Gastrocnemius medialis (tissue), 4 donors: ENCODE measurements around the gene TRIO. TPM values are rescaled to one million over a fixed set of nuclear protein-coding genes. Genes with fewer than 3 reads are reported as not detected.

ENCODE experiments used
- ATAC-seq, 2 donors: fragments of 150-250 bp; one replicate each; pipeline ENCODE4 v1.9.1; 2016
- DNase-seq, 2 donors: peaks; one replicate each; pipeline ENCODE4 v3.0.0-alpha.2; 2019
- H3K27ac ChIP-seq, 4 donors: fragments of 200-600 bp; sonication (generic); 1 replicate in 1 of 4; 2 replicates in 3 of 4; pipeline ENCODE4 v1.5.1; 2016 to 2018; ENCODE audit warnings: mild to moderate bottlenecking in 2 of 4, moderate library complexity in 1 of 4
- H3K27me3 ChIP-seq, 3 donors: fragments of 200-600 bp; sonication (generic) in 2 of 3; 1 replicate in 1 of 3; 2 replicates in 2 of 3; pipeline versions ENCODE4 v1.5.1 to v1.6.0; 2016 to 2019; ENCODE audit warnings: mild to moderate bottlenecking in 1 of 3, moderate library complexity in 1 of 3
- H3K36me3 ChIP-seq, 2 donors: fragments of 200-600 bp; sonication (generic) in 1 of 2; one replicate each; pipeline ENCODE4 v1.5.1; 2017 to 2018
- H3K4me1 ChIP-seq, 2 donors: fragments of 200-600 bp; sonication (generic) in 1 of 2; one replicate each; pipeline ENCODE4 v1.5.1; 2016 to 2017; ENCODE audit warnings: mild to moderate bottlenecking in 2 of 2
- H3K4me3 ChIP-seq, 4 donors: fragments of 200-600 bp; sonication (generic) in 3 of 4; 1 replicate in 1 of 4; 2 replicates in 3 of 4; pipeline ENCODE4 v1.5.1; 2016 to 2019; ENCODE audit warnings: mild to moderate bottlenecking in 2 of 4
- H3K9me3 ChIP-seq, 3 donors: fragments of 200-600 bp; sonication (generic) in 2 of 3; 1 replicate in 1 of 3; 2 replicates in 2 of 3; pipeline ENCODE4 v1.5.1; 2016 to 2019
- CTCF ChIP-seq, 5 experiments: fragments of 450-650 bp in 3 of 5; fragments of 200-600 bp in 2 of 5; sonication (generic) in 2 of 5; IDR thresholded peaks in 4 of 5; conservative IDR thresholded peaks in 1 of 5; 1 replicate in 4 of 5; 2 replicates in 1 of 5; pipeline ENCODE4 v1.5.1; 2016 to 2019; ENCODE audit warnings: antibody characterized with exemption in 5 of 5, mild to moderate bottlenecking in 3 of 5, moderate library complexity in 3 of 5
- POLR2A ChIP-seq, 2 donors: fragments of 450-650 bp; IDR thresholded peaks; one replicate each; pipeline ENCODE4 v1.6.1; 2017; ENCODE audit warnings: antibody characterized with exemption in 2 of 2, mild to moderate bottlenecking in 2 of 2, moderate library complexity in 2 of 2
- in situ Hi-C, 4 donors: fragments of 200-750 bp; cut with MboI; loops; one replicate each; pipeline versions ENCODE4 v1.15.0 to v1.8.0; 2017; ENCODE audit warnings: low sequenced_read_pairs in 4 of 4
- intact Hi-C: fragments of 100-400 bp; cut with DNase I; formaldehyde crosslinking; loops from one replicate; pipeline ENCODE4 v1.15.1; 2023; ENCODE audit warnings: low total_unique reads
- total RNA-seq, 4 donors: library from RNA; depleted of rRNA; stranded (reverse); fragments of >200 nt; gene quantifications; one replicate each; pipeline versions ENCODE4 v1.1.0 to v1.2.3, GENCODE V29; 2016

The TRIO gene
- total RNA-seq, 4 donors from 2014 or later: 31.5 to 57.5 (median 50.4) TPM

GRCh38 chr5:14399054-14399692 is 256.0 kb downstream of the TRIO start:
- DNase-seq (no peak), ATAC-seq (peak; percentile 40 to 73)
- in situ Hi-C loops (loop anchor here in 1 of 4 donors (25.0 kb wide), 1 partner anchor 613 kb away; no protein-coding TSS in a partner anchor), intact Hi-C loops (loop anchor here (1.0 to 10.0 kb wide), 4 partner anchors 43 to 616 kb away; partner anchors contain the start of gene OTULINL)
- Histone ChIP-seq H3K4me3 (no peak overlapping the region), H3K9me3 (no peaks in the 10 kb centered on the region), H3K27me3 (no peaks in the 10 kb centered on the region), H3K36me3 (peaks cover 0 to 41% of the 10 kb centered on the region in 2 donors), H3K27ac (peak overlapping the region in 1 of 4 donors; percentile 26), H3K4me1 (peaks cover 0 to 11% of the 10 kb centered on the region in 2 donors)
- TF ChIP-seq CTCF (IDR thresholded peaks at IDR 0.05 in 4 of 5, conservative IDR thresholded peaks at IDR 0.05 in 1 of 5) (peak; percentile 39 to 72 (median 48)), POLR2A (IDR thresholded peaks at IDR 0.05) (no peak)

- Histone ChIP-seq H3K27ac (peak overlapping the region in 1 of 4 donors; percentile 3), H3K4me1 (peaks cover 0 to 11% of the 10 kb centered on the region in 2 donors), H3K9me3 (no peaks in the 10 kb centered on the region), H3K4me3 (no peak overlapping the region), H3K36me3 (peaks cover 0 to 32% of the 10 kb centered on the region in 2 donors), H3K27me3 (no peaks in the 10 kb centered on the region)
- peak; percentile 20 to 53 for ATAC-seq
- DNase-seq: no peak
- intact Hi-C loops: no loop called here
- in situ Hi-C loops: loop anchor here in 1 of 4 donors (10.0 kb wide), 1 partner anchor 55 kb away; no protein-coding TSS in a partner anchor
- no peak for TF ChIP-seq POLR2A (IDR thresholded peaks at IDR 0.05)
- TF ChIP-seq CTCF (IDR thresholded peaks at IDR 0.05 in 4 of 5, conservative IDR thresholded peaks at IDR 0.05 in 1 of 5): no peak
Measured at GRCh38 chr5:14400085-14400484, 256.9 kb downstream of the TRIO start.

DNA sequence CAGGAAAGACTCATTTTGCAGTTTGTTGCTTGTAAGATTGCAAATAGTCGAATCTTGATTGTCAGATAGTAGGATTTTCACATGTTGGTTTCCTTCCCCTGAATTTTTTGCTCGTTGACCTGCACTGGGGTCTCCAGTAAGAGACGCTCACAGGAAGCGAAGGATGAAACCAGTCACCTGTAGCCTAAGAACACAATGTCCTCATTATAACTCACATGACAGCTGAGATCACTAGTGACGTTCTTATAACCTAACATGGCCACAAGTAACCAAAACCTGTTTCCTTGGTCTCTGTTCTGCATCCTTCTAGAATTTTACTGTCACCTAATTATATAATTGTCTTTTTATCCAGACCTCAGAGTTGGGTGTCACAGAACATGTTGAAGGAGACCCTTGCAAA is 257.5 kb downstream of the TRIO start:
- Histone ChIP-seq H3K4me3 (no peak overlapping the region), H3K36me3 (peaks cover 0 to 28% of the 10 kb centered on the region in 2 donors), H3K27ac (no peak overlapping the region), H3K27me3 (no peaks in the 10 kb centered on the region), H3K4me1 (peaks cover 0 to 11% of the 10 kb centered on the region in 2 donors), H3K9me3 (no peaks in the 10 kb centered on the region)
- intact Hi-C loops: no loop called here
- no peak for DNase-seq
- in situ Hi-C loops: loop anchor here in 1 of 4 donors (10.0 kb wide), 1 partner anchor 54 kb away; no protein-coding TSS in a partner anchor
- ATAC-seq: no peak
- TF ChIP-seq POLR2A (IDR thresholded peaks at IDR 0.05) (no peak), CTCF (IDR thresholded peaks at IDR 0.05 in 4 of 5, conservative IDR thresholded peaks at IDR 0.05 in 1 of 5) (no peak)

- TF ChIP-seq CTCF (IDR thresholded peaks at IDR 0.05 in 4 of 5, conservative IDR thresholded peaks at IDR 0.05 in 1 of 5) (no peak), POLR2A (IDR thresholded peaks at IDR 0.05) (no peak)
- Histone ChIP-seq H3K9me3 (no peaks in the 10 kb centered on the region), H3K27ac (no peak overlapping the region), H3K27me3 (no peaks in the 10 kb centered on the region), H3K4me3 (no peak overlapping the region), H3K4me1 (peaks cover 0 to 11% of the 10 kb centered on the region in 2 donors), H3K36me3 (peaks cover 0 to 34% of the 10 kb centered on the region in 2 donors)
- in situ Hi-C loops: loop anchor here in 1 of 4 donors (10.0 kb wide), 1 partner anchor 53 kb away; no protein-coding TSS in a partner anchor
- no peak for ATAC-seq
- intact Hi-C loops: no loop called here
- no peak for DNase-seq
Measured at GRCh38 chr5:14401639-14402038, 258.5 kb downstream of the TRIO start.
